ENCODE results near the gene FAM3A. TPM values are rescaled to one million over a fixed set of nuclear protein-coding genes. Genes with fewer than 3 reads are reported as not detected.
"Not testable (repeated sequence)": the region's sequence is repeated elsewhere in the genome, so short reads cannot be mapped to it uniquely, and the experiment has no call there.

FAM3A gene
- total RNA-seq, 1 experiment from 2014 or later, result 88.8 TPM

DNA sequence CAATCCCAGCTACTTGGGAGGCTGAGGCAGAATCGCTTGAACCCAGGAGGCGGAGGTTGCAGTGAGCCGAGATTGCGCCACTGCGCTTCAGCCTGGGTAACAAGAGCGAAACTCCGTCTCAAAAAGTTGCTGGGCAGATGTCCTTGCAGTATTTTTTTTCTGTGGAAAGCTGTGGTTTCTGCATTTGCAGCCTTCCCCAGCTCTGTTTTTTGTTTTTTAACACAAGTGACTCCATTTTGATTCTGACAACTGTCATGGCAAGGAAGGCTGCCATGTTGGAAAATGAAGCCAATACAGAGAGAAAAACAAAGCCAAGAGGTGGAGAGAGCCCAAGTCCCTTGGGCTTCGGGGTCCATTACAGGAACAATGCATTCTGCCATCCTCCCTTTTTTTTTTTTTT lies 13.9 kb downstream of the FAM3A start:
- Histone ChIP-seq H3K27ac (ENCODE audit: low read length) (no peak overlapping the region), H3K4me3 (ENCODE audit: low read depth in 2 of 2, low read length in 2 of 2) (no peak overlapping the region), H3K9me3 (ENCODE audit: control insufficient read depth, insufficient read depth, low read depth, low read length) (no peaks in the 10 kb centered on the region), H3K27me3 (ENCODE audit: control insufficient read depth, insufficient read depth, low read length) (no peaks in the 10 kb centered on the region), H3K4me1 (ENCODE audit: control insufficient read depth, insufficient read depth, low read length) (no peaks in the 10 kb centered on the region), H3K36me3 (ENCODE audit: control insufficient read depth, insufficient read depth, low read length) (no peaks in the 10 kb centered on the region)
- ChIA-PET CTCF (interaction anchor here (0.5 kb wide), 1 partner anchor 131 kb away, joined by 8 read pairs; no protein-coding TSS in a partner anchor), POLR2A (no interaction called here)
- ATAC-seq (no peak), DNase-seq (ENCODE audit: low read depth, low spot score) (no peak)
- in situ Hi-C loops (cut with HindIII; ENCODE audit: low pct_unique_long_range_greater_than_20kb, low sequenced_read_pairs) (no loop called here), intact Hi-C loops (cut with micrococcal nuclease; ENCODE audit: unreplicated experiment) (no loop called here)
- BruUV-seq (replicated peaks), result no TSS peak
- TF ChIP-seq TCF7L2 (IDR thresholded peaks at IDR 0.05; ENCODE audit: low read depth, low read length), result no peak
- TF ChIP-seq CTCF (IDR thresholded peaks at IDR 0.05), result no peak
- no peak for TF ChIP-seq SIN3A (IDR thresholded peaks at IDR 0.05; ENCODE audit: borderline replicate concordance, insufficient read depth, low read depth, low read length)
- TF ChIP-seq POLR2AphosphoS5 (IDR thresholded peaks at IDR 0.05; ENCODE audit: low read depth, low read length), result no peak
- TF ChIP-seq REST (IDR thresholded peaks at IDR 0.05; ENCODE audit: insufficient read depth in 1 of 2, low read depth in 2 of 2, low read length in 1 of 2), result no peak

DNA sequence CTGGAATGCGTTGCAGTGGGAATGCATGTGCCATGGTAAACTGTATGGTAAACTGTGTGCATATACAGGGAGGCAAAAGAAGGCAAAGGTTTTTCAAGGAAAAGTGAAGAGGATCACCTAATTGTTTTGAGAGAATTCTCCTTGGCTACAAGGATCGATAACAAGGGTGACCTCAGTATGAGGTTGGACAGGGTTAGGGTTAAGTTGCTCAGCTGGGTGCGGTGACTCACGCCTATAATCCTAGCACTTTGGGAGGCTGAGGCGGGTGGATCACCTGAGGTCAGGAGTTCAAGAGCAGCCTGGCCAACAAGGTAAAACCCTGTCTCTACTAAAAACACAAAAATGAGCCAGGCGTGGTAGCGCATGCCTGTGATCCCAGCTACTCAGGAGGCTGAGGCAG lies 14.6 kb downstream of the FAM3A start:
- CTCF ChIA-PET, result interaction anchor here (0.5 kb wide), 1 partner anchor 130 kb away, joined by 8 read pairs; no protein-coding TSS in a partner anchor
- POLR2A ChIA-PET; DNase-seq (ENCODE audit: low read depth, low spot score); ATAC-seq; H3K27me3 ChIP-seq (ENCODE audit: control insufficient read depth, insufficient read depth, low read length); BruUV-seq (replicated peaks); H3K4me1 ChIP-seq (ENCODE audit: control insufficient read depth, insufficient read depth, low read length); in situ Hi-C loops (cut with HindIII; ENCODE audit: low pct_unique_long_range_greater_than_20kb, low sequenced_read_pairs); intact Hi-C loops (cut with micrococcal nuclease; ENCODE audit: unreplicated experiment); H3K36me3 ChIP-seq (ENCODE audit: control insufficient read depth, insufficient read depth, low read length); H3K4me3 ChIP-seq (ENCODE audit: low read depth in 2 of 2, low read length in 2 of 2); H3K27ac ChIP-seq (ENCODE audit: low read length); H3K9me3 ChIP-seq (ENCODE audit: control insufficient read depth, insufficient read depth, low read depth, low read length): not testable (repeated sequence)

DNA sequence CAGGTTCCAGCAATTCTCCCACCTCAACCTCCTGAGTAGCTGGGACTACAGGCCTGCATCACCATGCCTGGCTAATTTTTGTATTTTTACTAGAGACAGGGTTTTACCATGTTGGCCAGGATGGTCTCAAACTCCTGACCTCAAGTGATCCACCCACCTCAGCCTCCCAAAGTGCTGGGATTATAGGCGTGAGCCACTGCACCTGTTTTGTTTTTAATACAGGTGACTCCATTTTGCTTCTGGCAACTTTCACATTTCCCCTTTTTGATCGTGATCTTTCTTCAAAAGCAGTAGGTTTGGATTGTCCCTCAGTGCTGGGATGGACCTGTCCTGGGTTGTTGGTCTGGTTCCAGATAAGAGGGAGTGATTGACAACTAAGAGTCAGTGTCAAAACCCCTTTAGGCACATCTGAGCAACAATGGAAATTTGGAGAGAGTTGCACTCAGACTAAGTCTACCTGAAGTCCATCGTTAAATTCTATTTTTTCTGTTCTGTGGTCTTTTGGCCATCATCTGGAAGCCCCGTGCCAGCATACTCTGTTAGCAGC lies 19.4 kb downstream of the FAM3A start:
- H3K27me3 ChIP-seq (ENCODE audit: control insufficient read depth, insufficient read depth, low read length); BruUV-seq (replicated peaks); intact Hi-C loops (cut with micrococcal nuclease; ENCODE audit: unreplicated experiment); in situ Hi-C loops (cut with HindIII; ENCODE audit: low pct_unique_long_range_greater_than_20kb, low sequenced_read_pairs); H3K4me1 ChIP-seq (ENCODE audit: control insufficient read depth, insufficient read depth, low read length); CTCF ChIA-PET; POLR2A ChIA-PET; H3K4me3 ChIP-seq (ENCODE audit: low read depth in 2 of 2, low read length in 2 of 2); H3K36me3 ChIP-seq (ENCODE audit: control insufficient read depth, insufficient read depth, low read length); H3K27ac ChIP-seq (ENCODE audit: low read length); DNase-seq (ENCODE audit: low read depth, low spot score); ATAC-seq; H3K9me3 ChIP-seq (ENCODE audit: control insufficient read depth, insufficient read depth, low read depth, low read length): not testable (repeated sequence)
